Measurements from ENCODE around the gene NOX3.

DNA sequence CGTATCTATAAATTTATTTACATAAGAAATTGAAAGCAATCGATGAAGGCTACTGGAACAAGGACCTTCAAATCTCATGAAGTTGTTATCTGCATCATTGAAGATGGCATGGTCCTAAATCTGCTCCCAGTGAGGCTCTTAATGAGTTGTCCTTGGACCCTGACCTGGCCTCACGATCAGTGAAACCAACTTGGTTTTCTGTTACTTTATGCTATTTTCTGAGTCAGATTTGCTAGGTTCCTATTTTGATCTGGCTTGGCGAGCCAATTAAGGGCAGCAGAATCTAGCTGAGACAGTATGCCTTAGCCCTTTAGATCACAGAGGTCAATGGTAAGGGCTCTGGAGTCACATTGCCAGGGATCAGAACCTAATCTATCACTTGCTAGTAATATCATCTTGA lies 30.1 kb upstream of the NOX3 start:
- TF ChIP-seq, protein P1, sequence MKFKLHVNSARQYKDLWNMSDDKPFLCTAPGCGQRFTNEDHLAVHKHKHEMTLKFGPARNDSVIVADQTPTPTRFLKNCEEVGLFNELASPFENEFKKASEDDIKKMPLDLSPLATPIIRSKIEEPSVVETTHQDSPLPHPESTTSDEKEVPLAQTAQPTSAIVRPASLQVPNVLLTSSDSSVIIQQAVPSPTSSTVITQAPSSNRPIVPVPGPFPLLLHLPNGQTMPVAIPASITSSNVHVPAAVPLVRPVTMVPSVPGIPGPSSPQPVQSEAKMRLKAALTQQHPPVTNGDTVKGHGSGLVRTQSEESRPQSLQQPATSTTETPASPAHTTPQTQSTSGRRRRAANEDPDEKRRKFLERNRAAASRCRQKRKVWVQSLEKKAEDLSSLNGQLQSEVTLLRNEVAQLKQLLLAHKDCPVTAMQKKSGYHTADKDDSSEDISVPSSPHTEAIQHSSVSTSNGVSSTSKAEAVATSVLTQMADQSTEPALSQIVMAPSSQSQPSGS (CRISPR knock-in tag; IDR thresholded peaks at IDR 0.05) = no peak
- TF ChIP-seq PRMT5 (CRISPR knock-in tag; IDR thresholded peaks at IDR 0.05) (no peak), SIN3A (IDR thresholded peaks at IDR 0.05; ENCODE audit: borderline replicate concordance in 2 of 2, control insufficient read depth in 1 of 2, low read depth in 2 of 2, low read length in 2 of 2) (no peak), ARHGAP35 (IDR thresholded peaks at IDR 0.05; ENCODE audit: partially characterized antibody) (no peak), NFE2L1 (tag; IDR thresholded peaks at IDR 0.05; ENCODE audit: borderline replicate concordance, low read depth) (no peak)
- TF ChIP-seq, protein P2, sequence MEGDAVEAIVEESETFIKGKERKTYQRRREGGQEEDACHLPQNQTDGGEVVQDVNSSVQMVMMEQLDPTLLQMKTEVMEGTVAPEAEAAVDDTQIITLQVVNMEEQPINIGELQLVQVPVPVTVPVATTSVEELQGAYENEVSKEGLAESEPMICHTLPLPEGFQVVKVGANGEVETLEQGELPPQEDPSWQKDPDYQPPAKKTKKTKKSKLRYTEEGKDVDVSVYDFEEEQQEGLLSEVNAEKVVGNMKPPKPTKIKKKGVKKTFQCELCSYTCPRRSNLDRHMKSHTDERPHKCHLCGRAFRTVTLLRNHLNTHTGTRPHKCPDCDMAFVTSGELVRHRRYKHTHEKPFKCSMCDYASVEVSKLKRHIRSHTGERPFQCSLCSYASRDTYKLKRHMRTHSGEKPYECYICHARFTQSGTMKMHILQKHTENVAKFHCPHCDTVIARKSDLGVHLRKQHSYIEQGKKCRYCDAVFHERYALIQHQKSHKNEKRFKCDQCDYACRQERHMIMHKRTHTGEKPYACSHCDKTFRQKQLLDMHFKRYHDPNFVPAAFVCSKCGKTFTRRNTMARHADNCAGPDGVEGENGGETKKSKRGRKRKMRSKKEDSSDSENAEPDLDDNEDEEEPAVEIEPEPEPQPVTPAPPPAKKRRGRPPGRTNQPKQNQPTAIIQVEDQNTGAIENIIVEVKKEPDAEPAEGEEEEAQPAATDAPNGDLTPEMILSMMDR (IDR thresholded peaks at IDR 0.05 in 2 of 3, conservative IDR thresholded peaks at IDR 0.05 in 1 of 3; ENCODE audit: insufficient read depth in 2 of 3, low read depth in 1 of 3, low read length in 3 of 3) = no peak

Data from K562 (cell line).